Tibial nerve (tissue), 4 donors: ENCODE data around the gene LRP8. TPM values are rescaled to one million over a fixed set of nuclear protein-coding genes. Genes with fewer than 3 reads are reported as not detected.

ENCODE experiments used
- DNase-seq, 2 donors: peaks; one replicate each; pipeline ENCODE4 v3.0.0-alpha.2; 2019; ENCODE audit warnings: low spot score in 2 of 2
- H3K27ac ChIP-seq, 4 donors: fragments of 200-600 bp; sonication (generic) in 3 of 4; one replicate each; pipeline ENCODE4 v1.5.1; 2017 to 2019; ENCODE audit warnings: mild to moderate bottlenecking in 1 of 4
- H3K27me3 ChIP-seq, 2 donors: fragments of 200-600 bp; sonication (generic) in 1 of 2; one replicate each; pipeline versions ENCODE4 v1.5.1 to v1.6.0; 2017 to 2019
- H3K36me3 ChIP-seq, 3 donors: fragments of 200-600 bp; sonication (generic); one replicate each; pipeline ENCODE4 v1.5.1; 2018 to 2019
- H3K4me1 ChIP-seq, 4 donors: fragments of 200-600 bp; sonication (generic) in 3 of 4; one replicate each; pipeline ENCODE4 v1.5.1; 2017 to 2019
- H3K4me3 ChIP-seq, 4 donors: fragments of 200-600 bp; sonication (generic) in 3 of 4; one replicate each; pipeline ENCODE4 v1.5.1; 2017 to 2019; ENCODE audit warnings: mild to moderate bottlenecking in 1 of 4, moderate library complexity in 1 of 4
- H3K9me3 ChIP-seq, 4 donors: fragments of 200-600 bp; sonication (generic) in 3 of 4; one replicate each; pipeline ENCODE4 v1.5.1; 2017 to 2019
- EP300 ChIP-seq, 2 donors: sonication (generic); formaldehyde crosslinking; IDR thresholded peaks; one replicate each; pipeline ENCODE4 v1.6.1; 2017; ENCODE audit warnings: antibody characterized with exemption in 2 of 2, mild to moderate bottlenecking in 1 of 2
- POLR2A ChIP-seq, 2 donors: fragments of 450-650 bp; IDR thresholded peaks; one replicate each; pipeline ENCODE4 v1.6.1; 2017; ENCODE audit warnings: antibody characterized with exemption in 2 of 2, mild to moderate bottlenecking in 2 of 2, moderate library complexity in 2 of 2
- WGBS, 2 donors: methylation state at CpG; one replicate each; pipeline ENCODE4 v1.1.5; 2018; 5-methylcytosine and 5-hydroxymethylcytosine counted together
- total RNA-seq, 4 donors: library from RNA; depleted of rRNA; stranded (reverse); fragments of >200 nt; gene quantifications; one replicate each; pipeline ENCODE4 v1.1.0, GENCODE V29; 2016
- TF ChIP-seq, protein P1 (sequence below), 5 experiments: fragments of 200-600 bp in 3 of 5; fragments of 450-650 bp in 2 of 5; sonication (generic) in 3 of 5; IDR thresholded peaks; one replicate each; pipeline ENCODE4 v1.5.1; 2016 to 2019; ENCODE audit warnings: antibody characterized with exemption in 5 of 5, mild to moderate bottlenecking in 3 of 5, moderate library complexity in 2 of 5

The LRP8 gene
- total RNA-seq, 4 donors from 2014 or later: 2.2 to 15.0 (median 2.5) TPM

DNA sequence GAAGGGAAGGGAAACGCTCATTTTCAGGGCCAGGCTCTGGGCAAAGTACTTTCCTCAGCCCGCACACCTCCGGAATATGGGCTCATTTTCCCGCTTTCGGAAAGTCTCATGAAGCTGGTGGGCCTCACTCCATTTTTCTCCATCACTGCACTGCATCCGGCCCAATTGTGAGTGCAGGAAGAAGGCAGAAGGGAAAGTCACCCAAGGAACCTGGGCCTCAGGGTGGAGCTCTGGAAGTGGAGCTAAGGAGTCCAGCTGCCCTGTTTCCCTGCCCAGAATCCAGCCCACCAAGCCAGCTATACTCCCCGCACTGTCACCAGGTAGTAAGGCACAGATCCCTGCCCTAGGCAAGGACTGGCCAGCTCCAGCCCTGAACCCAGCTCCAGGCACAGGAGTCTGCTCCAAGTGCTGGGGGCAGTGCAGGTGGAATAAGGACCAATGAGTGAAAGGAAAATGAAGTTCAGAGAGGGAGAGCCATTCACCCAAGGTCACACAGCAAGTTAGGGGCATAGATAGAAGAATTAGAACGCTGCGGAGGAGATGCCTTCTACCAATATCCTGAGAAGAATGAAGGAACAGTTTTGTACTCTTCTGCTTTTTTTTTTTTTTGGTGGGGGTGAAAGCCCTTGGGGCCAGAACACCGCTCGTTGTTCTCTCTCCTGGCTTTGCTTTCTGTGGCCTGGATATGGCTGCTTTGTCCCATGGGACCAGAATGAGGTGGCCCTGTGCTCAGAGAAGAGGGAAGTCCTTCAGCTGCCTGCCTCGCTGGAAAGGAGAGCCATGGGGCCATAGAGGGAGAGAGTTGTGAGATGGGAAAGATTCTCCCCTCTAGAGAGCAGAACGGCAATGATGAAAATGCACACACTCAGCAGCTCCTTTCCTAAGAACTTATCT lies 10.0 kb downstream of the LRP8 start:
- WGBS, 2 donors: 83 to 87% methylated on average over 13 of the region's 13 CpGs
- H3K9me3 ChIP-seq: no peaks in the 10 kb centered on the region
- H3K36me3 ChIP-seq: no peaks in the 10 kb centered on the region
- H3K4me3 ChIP-seq: no peak overlapping the region
- no peak for DNase-seq
- H3K27me3 ChIP-seq: no peaks in the 10 kb centered on the region
- H3K4me1 ChIP-seq: no peaks in the 10 kb centered on the region
- H3K27ac ChIP-seq: no peak overlapping the region
- TF ChIP-seq POLR2A (IDR thresholded peaks at IDR 0.05): no peak
- TF ChIP-seq, protein P1, sequence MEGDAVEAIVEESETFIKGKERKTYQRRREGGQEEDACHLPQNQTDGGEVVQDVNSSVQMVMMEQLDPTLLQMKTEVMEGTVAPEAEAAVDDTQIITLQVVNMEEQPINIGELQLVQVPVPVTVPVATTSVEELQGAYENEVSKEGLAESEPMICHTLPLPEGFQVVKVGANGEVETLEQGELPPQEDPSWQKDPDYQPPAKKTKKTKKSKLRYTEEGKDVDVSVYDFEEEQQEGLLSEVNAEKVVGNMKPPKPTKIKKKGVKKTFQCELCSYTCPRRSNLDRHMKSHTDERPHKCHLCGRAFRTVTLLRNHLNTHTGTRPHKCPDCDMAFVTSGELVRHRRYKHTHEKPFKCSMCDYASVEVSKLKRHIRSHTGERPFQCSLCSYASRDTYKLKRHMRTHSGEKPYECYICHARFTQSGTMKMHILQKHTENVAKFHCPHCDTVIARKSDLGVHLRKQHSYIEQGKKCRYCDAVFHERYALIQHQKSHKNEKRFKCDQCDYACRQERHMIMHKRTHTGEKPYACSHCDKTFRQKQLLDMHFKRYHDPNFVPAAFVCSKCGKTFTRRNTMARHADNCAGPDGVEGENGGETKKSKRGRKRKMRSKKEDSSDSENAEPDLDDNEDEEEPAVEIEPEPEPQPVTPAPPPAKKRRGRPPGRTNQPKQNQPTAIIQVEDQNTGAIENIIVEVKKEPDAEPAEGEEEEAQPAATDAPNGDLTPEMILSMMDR (IDR thresholded peaks at IDR 0.05): no peak
- no peak for TF ChIP-seq EP300 (IDR thresholded peaks at IDR 0.05)

DNA sequence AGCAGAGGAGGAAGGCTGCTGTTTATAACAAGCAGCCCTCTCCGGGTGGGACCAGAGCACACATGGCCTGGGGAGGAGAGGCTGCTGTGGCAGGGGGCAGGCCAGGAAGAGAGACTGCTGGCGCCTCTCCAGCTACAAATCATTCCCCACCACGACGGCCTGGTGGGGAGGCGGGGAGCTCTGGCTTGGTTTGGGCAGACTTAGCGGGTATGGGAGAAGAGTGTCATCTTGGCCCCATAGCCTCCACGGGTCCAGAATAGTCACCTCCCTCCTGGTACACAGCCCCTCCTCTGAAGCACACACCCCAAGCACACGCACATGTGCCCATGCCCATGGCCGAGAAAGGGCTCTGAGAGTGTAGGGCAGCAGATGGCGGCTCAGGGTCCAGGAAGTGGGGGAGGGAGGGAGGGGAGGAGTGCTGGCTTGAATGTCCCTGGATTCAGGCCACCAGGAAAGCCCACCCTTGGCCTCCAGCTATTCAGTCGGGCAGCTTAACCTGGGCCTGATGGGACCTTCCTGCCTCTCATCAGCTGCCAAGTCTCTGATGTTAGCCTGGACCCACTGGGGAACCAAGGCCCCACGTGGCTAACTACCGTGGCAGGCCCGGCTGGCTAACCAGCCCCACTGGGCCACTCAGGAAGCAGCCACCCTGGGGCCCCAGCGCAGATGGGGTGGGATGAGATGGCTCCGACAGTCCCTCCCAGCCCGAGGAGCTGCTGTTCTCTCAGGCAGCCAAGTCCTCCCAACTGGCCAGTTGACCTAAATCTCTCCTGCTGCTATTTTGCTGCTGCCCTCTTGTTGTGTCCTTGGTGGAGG lies 10.9 kb downstream of the LRP8 start:
- H3K36me3 ChIP-seq: no peaks in the 10 kb centered on the region
- H3K4me1 ChIP-seq: no peaks in the 10 kb centered on the region
- WGBS, 2 donors: 60 to 64% methylated on average over 14 to 17 of the region's 17 CpGs
- TF ChIP-seq, protein P1 (IDR thresholded peaks at IDR 0.05): no peak
- TF ChIP-seq POLR2A (IDR thresholded peaks at IDR 0.05): no peak
- no peak for TF ChIP-seq EP300 (IDR thresholded peaks at IDR 0.05)
- no peak overlapping the region for H3K27ac ChIP-seq
- no peak overlapping the region for H3K4me3 ChIP-seq
- H3K27me3 ChIP-seq: no peaks in the 10 kb centered on the region
- no peaks in the 10 kb centered on the region for H3K9me3 ChIP-seq
- DNase-seq: no peak

DNA sequence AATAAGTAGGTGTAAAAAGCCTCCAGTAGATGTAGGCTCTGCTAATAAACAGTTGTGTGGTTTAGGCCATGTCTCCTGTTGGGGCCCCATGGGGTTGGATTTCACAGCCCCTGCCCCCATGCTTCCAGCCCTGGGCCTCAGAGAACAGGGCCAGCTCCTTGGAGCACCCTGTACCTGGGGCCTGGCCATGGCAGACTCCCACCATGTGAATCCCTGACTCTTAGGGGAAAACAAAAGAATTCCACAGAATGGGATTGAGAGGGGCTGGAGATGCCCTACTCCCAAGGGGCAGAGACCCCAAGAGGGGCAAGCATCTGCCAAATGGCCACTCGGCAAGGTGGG lies 11.5 kb downstream of the LRP8 start:
- Histone ChIP-seq H3K4me1 (no peaks in the 10 kb centered on the region), H3K4me3 (no peak overlapping the region), H3K36me3 (no peaks in the 10 kb centered on the region), H3K9me3 (no peaks in the 10 kb centered on the region), H3K27ac (no peak overlapping the region), H3K27me3 (no peaks in the 10 kb centered on the region)
- no peak for TF ChIP-seq POLR2A (IDR thresholded peaks at IDR 0.05)
- TF ChIP-seq, protein P1 (IDR thresholded peaks at IDR 0.05): no peak
- TF ChIP-seq EP300 (IDR thresholded peaks at IDR 0.05): no peak
- 67 to 69% methylated on average over 1 of the region's 1 CpG for WGBS, 2 donors
- DNase-seq: no peak

DNA sequence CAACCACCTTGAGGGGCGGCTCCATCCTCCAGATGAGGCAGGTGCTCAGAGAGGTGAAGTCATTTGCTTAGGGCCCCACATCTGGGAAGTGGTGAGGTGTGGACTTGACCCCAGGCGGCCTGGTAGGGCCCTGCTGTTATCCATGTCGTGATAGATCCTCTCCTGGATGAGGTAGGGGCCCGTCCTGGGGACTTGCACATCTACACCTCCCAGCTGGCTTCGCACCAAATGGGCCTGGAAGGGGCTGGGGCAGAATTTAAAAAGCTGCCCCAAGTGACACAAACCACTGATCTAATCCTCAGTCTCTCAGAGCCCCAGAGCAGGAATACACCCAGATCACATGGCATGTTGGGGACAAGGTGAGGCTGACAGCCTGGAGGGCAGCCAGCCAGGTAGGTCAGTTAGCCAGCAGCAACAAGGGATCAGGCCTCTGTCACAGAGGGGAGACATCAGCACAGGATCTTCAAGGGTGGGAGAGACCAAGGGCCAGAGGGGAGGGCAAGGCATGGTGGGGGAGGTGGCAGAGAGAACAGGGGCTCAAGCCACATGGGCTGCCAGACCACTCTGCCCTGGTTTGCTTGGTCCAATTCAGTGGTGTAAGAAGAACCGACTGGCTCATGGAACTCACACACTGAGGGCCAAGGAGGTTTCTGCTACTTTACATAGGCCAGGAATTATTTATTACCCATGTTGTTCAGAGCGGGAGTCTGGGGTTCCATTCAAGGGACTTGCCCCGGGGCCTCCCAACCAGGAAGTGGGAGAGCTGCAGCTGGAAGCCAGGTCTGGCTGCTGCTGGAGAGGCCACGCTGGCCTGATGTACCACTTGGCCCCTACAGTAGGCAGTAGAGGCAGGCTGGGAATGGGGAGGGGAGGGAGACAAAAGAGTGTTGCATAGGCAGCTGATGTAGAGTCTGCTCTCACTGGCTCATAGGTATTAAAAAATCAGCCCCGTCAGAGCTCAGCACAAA lies 12.1 kb downstream of the LRP8 start:
- Histone ChIP-seq H3K36me3 (no peaks in the 10 kb centered on the region), H3K9me3 (no peaks in the 10 kb centered on the region), H3K4me3 (no peak overlapping the region), H3K27ac (no peak overlapping the region), H3K4me1 (no peaks in the 10 kb centered on the region), H3K27me3 (no peaks in the 10 kb centered on the region)
- 67 to 76% methylated on average over 7 to 10 of the region's 10 CpGs for WGBS, 2 donors
- no peak for DNase-seq
- TF ChIP-seq, protein P1 (IDR thresholded peaks at IDR 0.05): no peak
- no peak for TF ChIP-seq EP300 (IDR thresholded peaks at IDR 0.05)
- no peak for TF ChIP-seq POLR2A (IDR thresholded peaks at IDR 0.05)
